H1 (cell line): ENCODE measurements around the gene SHISA6.

Source experiments
- ATF2 ChIP-seq: IDR thresholded peaks from 2 replicates; pipeline ENCODE4 v1.6.1; 2012; ENCODE audit warnings: low read length, inconsistent platforms
- EZH2 ChIP-seq: fragments of 200-600 bp; sonication (generic); IDR thresholded peaks from 2 replicates; pipeline ENCODE4 v1.7.1; 2012; ENCODE audit warnings: low read depth, mild to moderate bottlenecking, moderate library complexity, low read length, inconsistent platforms; ENCODE audit not compliant: severe bottlenecking
- KDM1A ChIP-seq: fragments of 200-600, 300-600 bp; sonication (generic); IDR thresholded peaks from 2 replicates; pipeline ENCODE4 v1.7.1; 2016; ENCODE audit warnings: mild to moderate bottlenecking, low read length, borderline replicate concordance
- NRF1 ChIP-seq: IDR thresholded peaks from 2 replicates; pipeline ENCODE4 v1.6.1; 2011; ENCODE audit warnings: mild to moderate bottlenecking, low read depth, low read length, improper control_type of control experiment
- POLR2A ChIP-seq, 2 experiments: IDR thresholded peaks; 1 replicate in 1 of 2; 2 replicates in 1 of 2; pipeline ENCODE4 v1.6.1; 2011; ENCODE audit warnings: low read depth in 2 of 2, low read length in 2 of 2, mild to moderate bottlenecking in 2 of 2; ENCODE audit errors: control extremely low read depth in 1 of 2
- POLR2AphosphoS5 ChIP-seq: IDR thresholded peaks from 2 replicates; pipeline ENCODE4 v1.6.1; 2011; ENCODE audit warnings: low read depth, low read length
- RAD21 ChIP-seq, 2 experiments: IDR thresholded peaks in 1 of 2; conservative IDR thresholded peaks in 1 of 2; 2 replicates each; pipeline ENCODE4 v1.6.1; 2011; ENCODE audit warnings: low read depth in 2 of 2, low read length in 2 of 2, improper control_type of control experiment in 1 of 2, inconsistent platforms in 1 of 2, mild to moderate bottlenecking in 1 of 2, moderate library complexity in 1 of 2
- RFX5 ChIP-seq: IDR thresholded peaks from 2 replicates; pipeline ENCODE4 v1.6.1; 2011; ENCODE audit warnings: low read depth, low read length, improper control_type of control experiment, borderline replicate concordance
- TAF1 ChIP-seq: IDR thresholded peaks from 2 replicates; pipeline ENCODE4 v1.6.1; 2011; ENCODE audit warnings: mild to moderate bottlenecking, low read depth, low read length
- YY1 ChIP-seq: IDR thresholded peaks from 2 replicates; pipeline ENCODE4 v1.6.1; 2011; ENCODE audit warnings: low read depth, mild to moderate bottlenecking, low read length
- TF ChIP-seq, protein P1 (sequence below), 3 experiments: IDR thresholded peaks; 1 replicate in 2 of 3; 2 replicates in 1 of 3; pipeline versions ENCODE4 v1.5.1 to v1.6.1; 2011; ENCODE audit warnings: low read length in 3 of 3, mild to moderate bottlenecking in 3 of 3, inconsistent platforms in 2 of 3, low read depth in 1 of 3, moderate library complexity in 1 of 3; ENCODE audit not compliant: insufficient read depth in 1 of 3; ENCODE audit errors: control extremely low read depth in 1 of 3
- TF ChIP-seq, protein P2 (sequence below): IDR thresholded peaks from 2 replicates; pipeline ENCODE4 v1.6.1; 2012; ENCODE audit warnings: inconsistent platforms

GRCh38 chr17:11293480-11293879 lies 52.5 kb downstream of the SHISA6 start:
- no peak for TF ChIP-seq TAF1
- no peak for TF ChIP-seq EZH2
- no peak for TF ChIP-seq YY1
- no peak for TF ChIP-seq NRF1
- no peak; a peak in 1 of 4 replicates for TF ChIP-seq RAD21 (IDR thresholded peaks at IDR 0.05 in 1 of 2, conservative IDR thresholded peaks at IDR 0.05 in 1 of 2; ENCODE audit: low read depth in 2 of 2, low read length in 2 of 2)
- TF ChIP-seq ATF2, result no peak
- no peak for TF ChIP-seq POLR2A (IDR thresholded peaks at IDR 0.05; ENCODE audit: control extremely low read depth in 1 of 2, low read depth in 2 of 2, low read length in 2 of 2)
- TF ChIP-seq, protein P1, sequence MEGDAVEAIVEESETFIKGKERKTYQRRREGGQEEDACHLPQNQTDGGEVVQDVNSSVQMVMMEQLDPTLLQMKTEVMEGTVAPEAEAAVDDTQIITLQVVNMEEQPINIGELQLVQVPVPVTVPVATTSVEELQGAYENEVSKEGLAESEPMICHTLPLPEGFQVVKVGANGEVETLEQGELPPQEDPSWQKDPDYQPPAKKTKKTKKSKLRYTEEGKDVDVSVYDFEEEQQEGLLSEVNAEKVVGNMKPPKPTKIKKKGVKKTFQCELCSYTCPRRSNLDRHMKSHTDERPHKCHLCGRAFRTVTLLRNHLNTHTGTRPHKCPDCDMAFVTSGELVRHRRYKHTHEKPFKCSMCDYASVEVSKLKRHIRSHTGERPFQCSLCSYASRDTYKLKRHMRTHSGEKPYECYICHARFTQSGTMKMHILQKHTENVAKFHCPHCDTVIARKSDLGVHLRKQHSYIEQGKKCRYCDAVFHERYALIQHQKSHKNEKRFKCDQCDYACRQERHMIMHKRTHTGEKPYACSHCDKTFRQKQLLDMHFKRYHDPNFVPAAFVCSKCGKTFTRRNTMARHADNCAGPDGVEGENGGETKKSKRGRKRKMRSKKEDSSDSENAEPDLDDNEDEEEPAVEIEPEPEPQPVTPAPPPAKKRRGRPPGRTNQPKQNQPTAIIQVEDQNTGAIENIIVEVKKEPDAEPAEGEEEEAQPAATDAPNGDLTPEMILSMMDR (IDR thresholded peaks at IDR 0.05; ENCODE audit: control extremely low read depth in 1 of 3, insufficient read depth in 1 of 3, low read depth in 1 of 3, low read length in 3 of 3), result peak in 1 of 3 experiments; percentile 16; a peak in 1 of 4 replicates
- TF ChIP-seq, protein P2, sequence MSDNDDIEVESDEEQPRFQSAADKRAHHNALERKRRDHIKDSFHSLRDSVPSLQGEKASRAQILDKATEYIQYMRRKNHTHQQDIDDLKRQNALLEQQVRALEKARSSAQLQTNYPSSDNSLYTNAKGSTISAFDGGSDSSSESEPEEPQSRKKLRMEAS, result no peak
- TF ChIP-seq KDM1A, result no peak
- no peak for TF ChIP-seq POLR2AphosphoS5
- TF ChIP-seq RFX5, result no peak
